ENCODE measurements around the gene DNAH11. TPM values are rescaled to one million over a fixed set of nuclear protein-coding genes. Genes with fewer than 3 reads are reported as not detected.
"Not testable (repeated sequence)": the region's sequence is repeated elsewhere in the genome, so short reads cannot be mapped to it uniquely, and the experiment has no call there.

The DNAH11 gene
- total RNA-seq, 8 experiments from 2014 or later: 1.3 to 18.1 (median 2.4) TPM

GRCh38 chr7:21707566-21707965 lies 164.7 kb downstream of the DNAH11 start:
- 19 to 100% (median 86%) methylated on average over 2 to 7 of the region's 7 CpGs for WGBS, 10 experiments
- ATAC-seq (replicated peaks in 6 of 8): no peak
- Histone ChIP-seq H3K27ac (no peak overlapping the region), H3K4me3 (no peak overlapping the region), H3K4me1 (replicated peaks in 1 of 2) (no peaks in the 10 kb centered on the region)
- in situ Hi-C loops (cut with MboI; ENCODE audit: low pct_unique_long_range_greater_than_20kb in 2 of 9, low sequenced_read_pairs in 9 of 9, unreplicated experiment in 9 of 9): no loop called here

GRCh38 chr7:21708096-21708495 lies 165.3 kb downstream of the DNAH11 start:
- Histone ChIP-seq H3K4me1 (replicated peaks in 1 of 2) (no peaks in the 10 kb centered on the region), H3K4me3 (no peak overlapping the region), H3K27ac (no peak overlapping the region)
- in situ Hi-C loops (cut with MboI; ENCODE audit: low pct_unique_long_range_greater_than_20kb in 2 of 9, low sequenced_read_pairs in 9 of 9, unreplicated experiment in 9 of 9): no loop called here
- ATAC-seq (replicated peaks in 6 of 8): no peak
- 0 to 100% (median 69%) methylated on average over 1 to 6 of the region's 6 CpGs; no CpG with 5 or more reads in 2 of the 10 experiments for WGBS, 10 experiments

GRCh38 chr7:21717323-21717722 lies 174.5 kb downstream of the DNAH11 start:
- 19 to 97% (median 90%) methylated on average over 2 to 5 of the region's 5 CpGs for WGBS, 10 experiments
- ATAC-seq (replicated peaks in 6 of 8): no peak
- no peak overlapping the region for H3K4me3 ChIP-seq
- no peak overlapping the region for H3K27ac ChIP-seq
- no peaks in the 10 kb centered on the region for H3K4me1 ChIP-seq (replicated peaks in 1 of 2)
- in situ Hi-C loops (cut with MboI; ENCODE audit: low pct_unique_long_range_greater_than_20kb in 2 of 9, low sequenced_read_pairs in 9 of 9, unreplicated experiment in 9 of 9): no loop called here

- in situ Hi-C loops (cut with MboI; ENCODE audit: low pct_unique_long_range_greater_than_20kb in 2 of 9, low sequenced_read_pairs in 9 of 9, unreplicated experiment in 9 of 9): no loop called here
- no peak overlapping the region for H3K4me3 ChIP-seq
- no peak for ATAC-seq (replicated peaks in 6 of 8)
- H3K4me1 ChIP-seq (replicated peaks in 1 of 2): no peaks in the 10 kb centered on the region
- H3K27ac ChIP-seq: no peak overlapping the region
These were observed 175.6 kb downstream of the DNAH11 start for GRCh38 chr7:21718391-21718790.

- in situ Hi-C loops (cut with MboI; ENCODE audit: low pct_unique_long_range_greater_than_20kb in 2 of 9, low sequenced_read_pairs in 9 of 9, unreplicated experiment in 9 of 9): no loop called here
- Histone ChIP-seq H3K4me1 (replicated peaks in 1 of 2) (no peaks in the 10 kb centered on the region), H3K4me3 (no peak overlapping the region), H3K27ac (no peak overlapping the region)
- no peak for ATAC-seq (replicated peaks in 6 of 8)
- WGBS, 10 experiments: 35 to 100% (median 82%) methylated on average over 3 to 9 of the region's 10 CpGs
These were observed 177.0 kb downstream of the DNAH11 start for GRCh38 chr7:21719846-21720245.

- Histone ChIP-seq H3K4me1 (replicated peaks in 1 of 2) (no peaks in the 10 kb centered on the region), H3K27ac (no peak overlapping the region), H3K4me3 (no peak overlapping the region)
- 0 to 100% (median 95%) methylated on average over 1 to 4 of the region's 4 CpGs; no CpG with 5 or more reads in 2 of the 10 experiments for WGBS, 10 experiments
- in situ Hi-C loops (cut with MboI; ENCODE audit: low pct_unique_long_range_greater_than_20kb in 2 of 9, low sequenced_read_pairs in 9 of 9, unreplicated experiment in 9 of 9): no loop called here
- ATAC-seq (replicated peaks in 6 of 8): no peak
These were observed 179.5 kb downstream of the DNAH11 start for GRCh38 chr7:21722371-21722770.

- ATAC-seq (replicated peaks in 6 of 8): no peak
- H3K27ac ChIP-seq: no peak overlapping the region
- in situ Hi-C loops (cut with MboI; ENCODE audit: low pct_unique_long_range_greater_than_20kb in 2 of 9, low sequenced_read_pairs in 9 of 9, unreplicated experiment in 9 of 9): no loop called here
- no peaks in the 10 kb centered on the region for H3K4me1 ChIP-seq (replicated peaks in 1 of 2)
- WGBS, 10 experiments: 10 to 100% (median 86%) methylated on average over 1 to 2 of the region's 3 CpGs; no CpG with 5 or more reads in 4 of the 10 experiments
- no peak overlapping the region for H3K4me3 ChIP-seq
These were observed 181.7 kb downstream of the DNAH11 start for GRCh38 chr7:21724562-21724961.

- 57 to 94% (median 83%) methylated on average over 1 to 2 of the region's 2 CpGs; no CpG with 5 or more reads in 4 of the 10 experiments for WGBS, 10 experiments
- Histone ChIP-seq H3K4me1 (replicated peaks in 1 of 2) (no peaks in the 10 kb centered on the region), H3K4me3 (no peak overlapping the region), H3K27ac (no peak overlapping the region)
- ATAC-seq (replicated peaks in 6 of 8): no peak
- in situ Hi-C loops (cut with MboI; ENCODE audit: low pct_unique_long_range_greater_than_20kb in 2 of 9, low sequenced_read_pairs in 9 of 9, unreplicated experiment in 9 of 9): no loop called here
These were observed 187.6 kb downstream of the DNAH11 start for GRCh38 chr7:21730399-21730798.

GRCh38 chr7:21731977-21732376 lies 189.1 kb downstream of the DNAH11 start:
- in situ Hi-C loops (cut with MboI; ENCODE audit: low pct_unique_long_range_greater_than_20kb in 2 of 9, low sequenced_read_pairs in 9 of 9, unreplicated experiment in 9 of 9): no loop called here
- no peak overlapping the region for H3K27ac ChIP-seq
- H3K4me1 ChIP-seq (replicated peaks in 1 of 2): no peaks in the 10 kb centered on the region
- H3K4me3 ChIP-seq: no peak overlapping the region
- no peak for ATAC-seq (replicated peaks in 6 of 8)
- 0 to 100% (median 79%) methylated on average over 1 to 3 of the region's 3 CpGs; no CpG with 5 or more reads in 2 of the 10 experiments for WGBS, 10 experiments

- ATAC-seq (replicated peaks in 6 of 8); H3K4me3 ChIP-seq; H3K27ac ChIP-seq; in situ Hi-C loops (cut with MboI; ENCODE audit: low pct_unique_long_range_greater_than_20kb in 2 of 9, low sequenced_read_pairs in 9 of 9, unreplicated experiment in 9 of 9); H3K4me1 ChIP-seq (replicated peaks in 1 of 2): not testable (repeated sequence)
- WGBS, 10 experiments: 20 to 100% (median 75%) methylated on average over 2 to 6 of the region's 6 CpGs; no CpG with 5 or more reads in 6 of the 10 experiments
These were observed 190.1 kb downstream of the DNAH11 start for GRCh38 chr7:21732956-21733355.

- H3K4me3 ChIP-seq: no peak overlapping the region
- WGBS, 10 experiments: 3 to 100% (median 73%) methylated on average over 1 to 5 of the region's 5 CpGs
- H3K4me1 ChIP-seq (replicated peaks in 1 of 2): no peaks in the 10 kb centered on the region
- no peak overlapping the region for H3K27ac ChIP-seq
- in situ Hi-C loops (cut with MboI; ENCODE audit: low pct_unique_long_range_greater_than_20kb in 2 of 9, low sequenced_read_pairs in 9 of 9, unreplicated experiment in 9 of 9): no loop called here
- ATAC-seq (replicated peaks in 6 of 8): no peak
These were observed 191.0 kb downstream of the DNAH11 start for GRCh38 chr7:21733837-21734236.

GRCh38 chr7:21743493-21743892 lies 200.7 kb downstream of the DNAH11 start:
- in situ Hi-C loops (cut with MboI; ENCODE audit: low pct_unique_long_range_greater_than_20kb in 2 of 9, low sequenced_read_pairs in 9 of 9, unreplicated experiment in 9 of 9): no loop called here
- Histone ChIP-seq H3K4me1 (replicated peaks in 1 of 2) (peaks cover 0 to 4% of the 10 kb centered on the region in 2 donors), H3K4me3 (no peak overlapping the region), H3K27ac (no peak overlapping the region)
- 0 to 92% (median 55%) methylated on average over 1 to 6 of the region's 6 CpGs for WGBS, 10 experiments
- no peak for ATAC-seq (replicated peaks in 6 of 8)

GRCh38 chr7:21746949-21747348 lies 204.1 kb downstream of the DNAH11 start:
- no peak for ATAC-seq (replicated peaks in 6 of 8)
- H3K4me3 ChIP-seq: no peak overlapping the region

GRCh38 chr7:21747806-21748205 lies 205.0 kb downstream of the DNAH11 start:
- Histone ChIP-seq H3K4me1 (replicated peaks in 1 of 2) (peaks cover 0 to 4% of the 10 kb centered on the region in 2 donors), H3K4me3 (no peak overlapping the region), H3K27ac (no peak overlapping the region)
- in situ Hi-C loops (cut with MboI; ENCODE audit: low pct_unique_long_range_greater_than_20kb in 2 of 9, low sequenced_read_pairs in 9 of 9, unreplicated experiment in 9 of 9): no loop called here
- WGBS, 10 experiments: 0 to 85% (median 75%) methylated on average over 1 to 2 of the region's 2 CpGs; no CpG with 5 or more reads in 3 of the 10 experiments
- no peak for ATAC-seq (replicated peaks in 6 of 8)

More at GRCh38 chr7:21746949-21747348, 204.1 kb downstream of the DNAH11 start:
- Histone ChIP-seq H3K4me1 (replicated peaks in 1 of 2) (peaks cover 0 to 4% of the 10 kb centered on the region in 2 donors), H3K27ac (no peak overlapping the region)
- 20 to 100% (median 83%) methylated on average over 1 of the region's 1 CpG; no CpG with 5 or more reads in 3 of the 10 experiments for WGBS, 10 experiments
- in situ Hi-C loops (cut with MboI; ENCODE audit: low pct_unique_long_range_greater_than_20kb in 2 of 9, low sequenced_read_pairs in 9 of 9, unreplicated experiment in 9 of 9): no loop called here
